A673 (cell line): ENCODE results near the gene RTL1. TPM values are rescaled to one million over a fixed set of nuclear protein-coding genes. Genes with fewer than 3 reads are reported as not detected.

Experiments used
- BruUV-seq: library from RNA; stranded (reverse); fragments of 400-500 nt; replicated peaks from 2 replicates; lab custom pipeline; 2021; lab: Mats Ljungman, UMichigan
- CTCF ChIA-PET: fragments of 300-600 bp; sonication (Branson Sonifier 250); formaldehyde crosslinking; loops from one replicate; lab custom pipeline; 2022; ENCODE audit warnings: antibody characterized with exemption; lab: Charles Lee
- POLR2A ChIA-PET: fragments of 300-600 bp; sonication (Branson Sonifier 250); formaldehyde crosslinking; loops from one replicate; lab custom pipeline; 2022; ENCODE audit warnings: antibody characterized with exemption; ENCODE audit not compliant: low non-redundant PET; lab: Charles Lee
- DNase-seq: peaks from one replicate; pipeline ENCODE4 v3.0.0-alpha.2; 2015; ENCODE audit warnings: low spot score
- H3K27ac ChIP-seq: fragments of 200-600 bp; sonication (generic); 2 replicates; pipeline ENCODE4 v1.5.1; 2016; ENCODE audit warnings: mixed run types, low read depth, mild to moderate bottlenecking, mixed read lengths, antibody characterized with exemption, low read length; ENCODE audit not compliant: poor library complexity, severe bottlenecking
- H3K27me3 ChIP-seq: fragments of 200-600 bp; sonication (generic); replicated peaks from 2 replicates; pipeline ENCODE4 v1.6.1; 2017; ENCODE audit warnings: mixed run types, low read depth, mild to moderate bottlenecking, mixed read lengths, antibody characterized with exemption, low read length; ENCODE audit not compliant: insufficient read depth, poor library complexity
- H3K36me3 ChIP-seq: fragments of 200-600 bp; sonication (generic); 2 replicates; pipeline ENCODE4 v1.6.1; 2016; ENCODE audit warnings: mixed run types, mild to moderate bottlenecking, mixed read lengths, antibody characterized with exemption, low read length; ENCODE audit not compliant: insufficient read depth, poor library complexity, severe bottlenecking
- H3K4me1 ChIP-seq: fragments of 200-600 bp; sonication (generic); 2 replicates; pipeline ENCODE4 v1.6.1; 2017; ENCODE audit warnings: mixed run types, mild to moderate bottlenecking, mixed read lengths, antibody characterized with exemption, low read length; ENCODE audit not compliant: insufficient read depth, poor library complexity, severe bottlenecking
- H3K4me3 ChIP-seq: fragments of 200-600 bp; sonication (generic); 2 replicates; pipeline ENCODE4 v1.5.1; 2016; ENCODE audit warnings: low read depth, mixed run types, mild to moderate bottlenecking, mixed read lengths, low read length; ENCODE audit not compliant: poor library complexity, severe bottlenecking
- H3K9me3 ChIP-seq: fragments of 200-600 bp; sonication (generic); 2 replicates; pipeline ENCODE4 v1.6.1; 2016; ENCODE audit warnings: mixed run types, low read depth, mild to moderate bottlenecking, mixed read lengths, antibody characterized with exemption, low read length; ENCODE audit not compliant: poor library complexity, severe bottlenecking
- EZH2 ChIP-seq: fragments of 200-600 bp; sonication (generic); IDR thresholded peaks from 2 replicates; pipeline ENCODE4 v1.6.1; 2017; ENCODE audit warnings: borderline replicate concordance, low read depth, mild to moderate bottlenecking, mixed read lengths, antibody characterized with exemption, low read length; ENCODE audit not compliant: poor library complexity, severe bottlenecking
- intact Hi-C: fragments of 100-400 bp; cut with micrococcal nuclease; formaldehyde crosslinking; loops from one replicate; pipeline ENCODE4 v1.10.0; 2022; ENCODE audit not compliant: unreplicated experiment
- total RNA-seq: library from RNA; stranded (reverse); gene quantifications from 2 replicates; pipeline ENCODE4 v1.2.3, GENCODE V29; 2021
- TF ChIP-seq, protein P1 (sequence below): fragments of 300-800, 200-600 bp; sonication (generic); conservative IDR thresholded peaks from 2 replicates; pipeline ENCODE4 v1.5.1; 2017; ENCODE audit warnings: low read depth, mild to moderate bottlenecking, antibody characterized with exemption, low read length, moderate library complexity, mixed read lengths

The RTL1 gene
- total RNA-seq, 1 experiment from 2014 or later: 0.09 TPM

DNA sequence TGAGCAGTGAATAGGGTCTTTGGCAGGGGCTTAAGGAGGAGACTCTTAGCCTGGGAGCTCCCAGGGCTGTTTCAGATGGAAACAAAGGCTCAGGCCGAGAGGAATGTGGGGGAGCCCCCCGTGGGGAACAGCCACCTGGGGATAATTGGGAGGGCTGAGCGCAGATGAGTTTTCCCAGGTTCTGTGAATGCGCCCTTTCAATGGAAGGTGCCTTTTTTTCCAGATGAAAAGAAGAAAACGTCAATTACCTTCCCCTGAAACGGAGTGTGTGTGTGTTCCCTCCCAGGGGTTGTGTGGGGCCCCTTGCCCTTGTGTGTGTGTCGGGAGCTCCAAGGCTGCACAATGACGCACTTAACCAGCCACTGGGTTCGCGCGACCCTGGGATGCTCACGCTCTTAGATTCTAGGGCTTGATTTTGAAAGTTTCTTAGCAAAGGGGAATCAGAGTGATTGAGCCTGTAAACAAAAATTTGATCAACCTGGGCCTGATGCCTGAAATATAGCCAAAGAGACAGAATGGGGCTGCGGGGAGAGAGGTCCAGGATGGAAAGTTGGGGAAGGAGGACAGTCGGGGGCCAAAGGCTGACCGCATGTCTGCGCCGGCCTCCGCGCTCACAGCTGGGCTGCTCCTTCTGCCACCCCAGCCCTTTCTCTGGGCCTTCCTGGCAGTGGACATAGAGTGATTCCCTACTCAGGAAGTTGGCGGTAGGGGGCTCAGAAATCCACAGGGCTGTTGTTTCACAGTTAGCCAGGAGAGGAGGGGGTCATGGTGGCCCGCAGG lies 63.0 kb downstream of the RTL1 start:
- intact Hi-C loops: no loop called here
- no TSS peak for BruUV-seq
- H3K27me3 ChIP-seq: no peaks in the 10 kb centered on the region
- no peak overlapping the region for H3K4me3 ChIP-seq
- TF ChIP-seq, protein P1, sequence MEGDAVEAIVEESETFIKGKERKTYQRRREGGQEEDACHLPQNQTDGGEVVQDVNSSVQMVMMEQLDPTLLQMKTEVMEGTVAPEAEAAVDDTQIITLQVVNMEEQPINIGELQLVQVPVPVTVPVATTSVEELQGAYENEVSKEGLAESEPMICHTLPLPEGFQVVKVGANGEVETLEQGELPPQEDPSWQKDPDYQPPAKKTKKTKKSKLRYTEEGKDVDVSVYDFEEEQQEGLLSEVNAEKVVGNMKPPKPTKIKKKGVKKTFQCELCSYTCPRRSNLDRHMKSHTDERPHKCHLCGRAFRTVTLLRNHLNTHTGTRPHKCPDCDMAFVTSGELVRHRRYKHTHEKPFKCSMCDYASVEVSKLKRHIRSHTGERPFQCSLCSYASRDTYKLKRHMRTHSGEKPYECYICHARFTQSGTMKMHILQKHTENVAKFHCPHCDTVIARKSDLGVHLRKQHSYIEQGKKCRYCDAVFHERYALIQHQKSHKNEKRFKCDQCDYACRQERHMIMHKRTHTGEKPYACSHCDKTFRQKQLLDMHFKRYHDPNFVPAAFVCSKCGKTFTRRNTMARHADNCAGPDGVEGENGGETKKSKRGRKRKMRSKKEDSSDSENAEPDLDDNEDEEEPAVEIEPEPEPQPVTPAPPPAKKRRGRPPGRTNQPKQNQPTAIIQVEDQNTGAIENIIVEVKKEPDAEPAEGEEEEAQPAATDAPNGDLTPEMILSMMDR: no peak
- no peak for TF ChIP-seq EZH2
- CTCF ChIA-PET: no interaction called here
- POLR2A ChIA-PET: no interaction called here
- H3K9me3 ChIP-seq: no peaks in the 10 kb centered on the region
- DNase-seq: no peak
- peaks cover 5% of the 10 kb centered on the region for H3K4me1 ChIP-seq
- H3K36me3 ChIP-seq: no peaks in the 10 kb centered on the region
- H3K27ac ChIP-seq: no peak overlapping the region

DNA sequence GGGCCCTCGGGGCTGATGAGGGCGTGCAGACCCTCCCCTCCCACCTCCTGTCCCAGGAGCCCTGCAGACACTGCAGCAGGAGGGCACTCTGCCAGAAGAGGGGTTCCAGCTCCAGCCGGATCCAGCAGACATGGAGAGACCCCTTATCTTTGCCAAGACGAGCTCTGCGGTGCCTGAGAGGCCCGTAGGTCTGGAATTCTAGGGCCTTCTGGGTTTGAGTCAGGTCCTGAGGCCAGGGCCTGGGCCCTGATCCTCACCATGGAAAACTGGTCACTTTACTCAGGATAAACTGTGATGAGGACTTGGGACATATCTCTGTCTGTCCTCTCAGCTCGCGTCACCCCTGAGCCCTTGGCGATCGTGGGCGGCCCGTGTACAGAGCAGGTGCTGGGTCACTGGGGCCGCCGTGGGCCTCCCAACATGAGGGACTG lies 63.8 kb downstream of the RTL1 start:
- BruUV-seq: no TSS peak
- no peaks in the 10 kb centered on the region for H3K9me3 ChIP-seq
- CTCF ChIA-PET: no interaction called here
- no peaks in the 10 kb centered on the region for H3K27me3 ChIP-seq
- H3K4me3 ChIP-seq: no peak overlapping the region
- POLR2A ChIA-PET: no interaction called here
- peaks cover 5% of the 10 kb centered on the region for H3K4me1 ChIP-seq
- no peak for DNase-seq
- H3K36me3 ChIP-seq: no peaks in the 10 kb centered on the region
- intact Hi-C loops: no loop called here
- TF ChIP-seq EZH2: no peak
- TF ChIP-seq, protein P1: no peak
- no peak overlapping the region for H3K27ac ChIP-seq

DNA sequence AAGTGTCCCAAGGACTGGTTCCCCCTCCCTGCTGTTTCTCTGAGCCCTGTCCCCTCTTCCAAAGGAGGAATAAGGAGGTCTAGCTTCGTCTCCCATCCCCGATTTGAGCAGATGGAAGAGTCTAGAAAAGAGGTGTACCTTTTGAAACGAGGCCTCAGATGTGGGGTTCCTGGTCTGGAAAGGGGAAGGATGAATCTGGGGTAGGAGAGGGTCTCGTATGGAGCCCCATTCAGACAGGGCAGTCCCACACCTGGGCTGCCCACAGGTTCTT lies 64.3 kb downstream of the RTL1 start:
- Histone ChIP-seq H3K27ac (no peak overlapping the region), H3K36me3 (no peaks in the 10 kb centered on the region), H3K4me3 (no peak overlapping the region), H3K4me1 (peaks cover 5% of the 10 kb centered on the region), H3K27me3 (no peaks in the 10 kb centered on the region), H3K9me3 (no peaks in the 10 kb centered on the region)
- intact Hi-C loops: no loop called here
- DNase-seq: no peak
- BruUV-seq: no TSS peak
- ChIA-PET POLR2A (no interaction called here), CTCF (no interaction called here)
- TF ChIP-seq, protein P1: no peak
- TF ChIP-seq EZH2: no peak
